Testis (tissue), 3 donors: ENCODE measurements around the gene SLC47A2. TPM values are rescaled to one million over a fixed set of nuclear protein-coding genes. Genes with fewer than 3 reads are reported as not detected.
A peak's percentile ranks its signal among the peaks of the same experiment; 100 is the strongest.

Experiments
- DNase-seq: peaks from one replicate; pipeline ENCODE4 v3.0.0-alpha.2; 2019
- H3K27ac ChIP-seq, 2 donors: fragments of 200-600 bp; sonication (generic); one replicate each; pipeline ENCODE4 v1.5.1; 2019
- H3K27me3 ChIP-seq: fragments of 200-600 bp; sonication (generic); one replicate; pipeline ENCODE4 v1.5.1; 2019
- H3K36me3 ChIP-seq: fragments of 200-600 bp; sonication (generic); one replicate; pipeline ENCODE4 v1.5.1; 2017; ENCODE audit warnings: low read depth; ENCODE audit errors: missing control alignments
- H3K4me1 ChIP-seq: fragments of 200-600 bp; sonication (generic); one replicate; pipeline ENCODE4 v1.5.1; 2019
- H3K4me3 ChIP-seq, 2 donors: fragments of 200-600 bp; sonication (generic); one replicate each; pipeline ENCODE4 v1.5.1; 2017 to 2019
- H3K9me3 ChIP-seq: fragments of 200-600 bp; sonication (generic); one replicate; pipeline ENCODE4 v1.5.1; 2017
- CTCF ChIP-seq, 3 experiments: fragments of 450-650 bp in 2 of 3; fragments of 200-600 bp in 1 of 3; sonication (generic) in 1 of 3; IDR thresholded peaks; one replicate each; pipeline ENCODE4 v1.5.1; 2016 to 2019; ENCODE audit warnings: antibody characterized with exemption in 3 of 3, mild to moderate bottlenecking in 2 of 3, moderate library complexity in 1 of 3
- POLR2A ChIP-seq: fragments of 450-650 bp; IDR thresholded peaks from one replicate; pipeline ENCODE4 v1.6.1; 2017; ENCODE audit warnings: antibody characterized with exemption, mild to moderate bottlenecking, moderate library complexity
- WGBS, 2 donors: methylation state at CpG; one replicate each; pipeline ENCODE4 v1.1.5; 2018; 5-methylcytosine and 5-hydroxymethylcytosine counted together
- intact Hi-C: fragments of 100-400 bp; cut with DNase I; formaldehyde crosslinking; loops from one replicate; pipeline ENCODE4 v1.15.1; 2023; ENCODE audit warnings: low total_unique reads
- polyA plus RNA-seq: library from polyadenylated mRNA; stranded (reverse); fragments of 350-450 nt; fragmentation: Illumina TruSeq; extraction: RNeasy Lipid Tissue Mini Kit (QIAGEN cat#74804); gene quantifications from one replicate; pipeline ENCODE4 v1.2.3, GENCODE V29; 2014; ENCODE audit warnings: low read depth, low replicate concordance; ENCODE audit not compliant: insufficient read depth
- total RNA-seq, 2 donors: library from RNA; depleted of rRNA; stranded (reverse); fragments of >200 nt; gene quantifications; one replicate each; pipeline ENCODE4 v1.2.3, GENCODE V29; 2016

SLC47A2 gene
- total and polyA plus RNA-seq, 3 donors from 2014 or later = 0.16 to 1.1 (median 0.50) TPM

GRCh38 chr17:19654342-19654886, 62.0 kb downstream of the SLC47A2 start:
- H3K27ac ChIP-seq = no peak overlapping the region
- no peaks in the 10 kb centered on the region for H3K27me3 ChIP-seq
- H3K4me1 ChIP-seq = peaks cover 17% of the 10 kb centered on the region
- no peak for DNase-seq
- 95 to 98% methylated on average over 3 to 30 of the region's 30 CpGs for WGBS, 2 donors
- H3K4me3 ChIP-seq = no peak overlapping the region
- intact Hi-C loops = no loop called here
- H3K36me3 ChIP-seq = no peaks in the 10 kb centered on the region
- no peaks in the 10 kb centered on the region for H3K9me3 ChIP-seq
- TF ChIP-seq POLR2A = no peak
- TF ChIP-seq CTCF (IDR thresholded peaks at IDR 0.05) = no peak

GRCh38 chr17:19652595-19652994, 63.8 kb downstream of the SLC47A2 start:
- TF ChIP-seq POLR2A = no peak
- no peak for TF ChIP-seq CTCF (IDR thresholded peaks at IDR 0.05)
- 61 to 71% methylated on average over 3 of the region's 3 CpGs for WGBS, 2 donors
- Histone ChIP-seq H3K4me1 (peaks cover 20% of the 10 kb centered on the region), H3K4me3 (no peak overlapping the region), H3K36me3 (no peaks in the 10 kb centered on the region), H3K27ac (peak overlapping the region in 1 of 2 donors; percentile 2), H3K9me3 (no peaks in the 10 kb centered on the region), H3K27me3 (no peaks in the 10 kb centered on the region)
- intact Hi-C loops = no loop called here
- no peak for DNase-seq

- intact Hi-C loops = no loop called here
- H3K4me3 ChIP-seq = no peak overlapping the region
- no peaks in the 10 kb centered on the region for H3K9me3 ChIP-seq
- 72 to 76% methylated on average over 5 of the region's 5 CpGs for WGBS, 2 donors
- H3K36me3 ChIP-seq = no peaks in the 10 kb centered on the region
- peaks cover 30% of the 10 kb centered on the region for H3K4me1 ChIP-seq
- no peak for DNase-seq
- H3K27me3 ChIP-seq = no peaks in the 10 kb centered on the region
- peak overlapping the region in 1 of 2 donors; percentile 4 for H3K27ac ChIP-seq
- TF ChIP-seq CTCF (IDR thresholded peaks at IDR 0.05) = no peak
- TF ChIP-seq POLR2A = no peak
Measured at GRCh38 chr17:19651451-19652238, 64.7 kb downstream of the SLC47A2 start.

GRCh38 chr17:19650826-19651225, 65.6 kb downstream of the SLC47A2 start:
- TF ChIP-seq CTCF (IDR thresholded peaks at IDR 0.05) = no peak
- TF ChIP-seq POLR2A = no peak
- 87% methylated on average over 1 of the region's 1 CpG for WGBS, 2 donors
- no peak for DNase-seq
- Histone ChIP-seq H3K36me3 (no peaks in the 10 kb centered on the region), H3K27ac (peak overlapping the region in 1 of 2 donors; percentile 4), H3K27me3 (no peaks in the 10 kb centered on the region), H3K4me1 (peaks cover 33% of the 10 kb centered on the region), H3K9me3 (no peaks in the 10 kb centered on the region), H3K4me3 (no peak overlapping the region)
- intact Hi-C loops = no loop called here

DNA sequence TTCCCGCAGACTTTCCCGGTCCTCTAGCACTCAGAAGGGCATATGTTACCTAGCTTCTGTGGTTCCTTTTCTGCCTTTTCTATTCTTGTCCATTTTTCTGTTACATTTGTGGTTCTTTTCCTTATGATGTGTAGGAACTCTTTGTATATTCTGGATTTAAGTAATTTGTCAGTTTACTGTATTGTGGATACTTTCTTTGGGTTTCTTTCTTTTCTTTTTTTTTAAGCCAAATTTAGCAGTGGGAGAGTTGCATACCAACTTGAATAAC, 67.2 kb downstream of the SLC47A2 start:
- no peaks in the 10 kb centered on the region for H3K27me3 ChIP-seq
- H3K4me3 ChIP-seq = peak overlapping the region; percentile 63 to 89
- DNase-seq = no peak
- WGBS, 2 donors = 0% methylated on average over 2 of the region's 2 CpGs
- peak overlapping the region; percentile 97 for H3K27ac ChIP-seq
- intact Hi-C loops = loop anchor here (5.0 to 10.0 kb wide), 2 partner anchors 78 to 134 kb away; no protein-coding TSS in a partner anchor
- no peak for TF ChIP-seq CTCF (IDR thresholded peaks at IDR 0.05)
- TF ChIP-seq POLR2A = no peak
- H3K36me3 ChIP-seq = no peaks in the 10 kb centered on the region
- no peaks in the 10 kb centered on the region for H3K9me3 ChIP-seq
- peaks cover 36% of the 10 kb centered on the region for H3K4me1 ChIP-seq
